GM19025 (cell line): ENCODE data around the gene STK11.
A peak's percentile ranks its signal among the peaks of the same experiment; 100 is the strongest.

Experiments
- ATAC-seq: cut with Tn5 transposase; IDR thresholded peaks from one replicate; pipeline ENCODE4 v1.9.1; 2021; ENCODE audit warnings: mild to moderate bottlenecking, low read depth, moderate library complexity; ENCODE audit not compliant: unreplicated experiment

Gene STK11

DNA sequence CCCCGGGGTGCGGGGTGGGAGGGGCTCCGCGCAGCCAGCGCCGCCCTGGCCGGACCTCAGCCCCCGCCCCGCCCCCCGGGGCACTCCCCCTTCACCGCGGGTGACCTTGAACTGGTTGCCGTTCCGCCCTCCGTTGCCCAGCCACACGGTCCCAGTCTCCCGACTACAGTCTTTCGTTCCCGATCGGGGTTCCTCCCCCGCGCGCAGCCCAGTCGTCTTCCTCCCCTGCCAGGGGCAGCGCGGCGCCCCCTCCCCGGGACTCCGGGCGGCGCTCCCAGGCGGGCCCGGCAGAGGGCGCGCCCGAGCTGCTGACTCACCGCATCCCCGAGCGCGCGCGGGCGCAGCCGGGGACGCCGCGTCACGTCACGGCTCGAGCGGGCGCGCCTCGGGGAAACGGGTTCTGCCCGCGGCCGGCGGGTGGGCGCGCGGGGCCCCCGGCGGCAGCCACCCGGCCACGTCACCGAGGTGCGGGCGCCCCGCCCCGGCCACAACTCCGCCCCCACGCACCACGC lies 43.3 kb downstream of the STK11 start:
- peak; percentile 21 for ATAC-seq

DNA sequence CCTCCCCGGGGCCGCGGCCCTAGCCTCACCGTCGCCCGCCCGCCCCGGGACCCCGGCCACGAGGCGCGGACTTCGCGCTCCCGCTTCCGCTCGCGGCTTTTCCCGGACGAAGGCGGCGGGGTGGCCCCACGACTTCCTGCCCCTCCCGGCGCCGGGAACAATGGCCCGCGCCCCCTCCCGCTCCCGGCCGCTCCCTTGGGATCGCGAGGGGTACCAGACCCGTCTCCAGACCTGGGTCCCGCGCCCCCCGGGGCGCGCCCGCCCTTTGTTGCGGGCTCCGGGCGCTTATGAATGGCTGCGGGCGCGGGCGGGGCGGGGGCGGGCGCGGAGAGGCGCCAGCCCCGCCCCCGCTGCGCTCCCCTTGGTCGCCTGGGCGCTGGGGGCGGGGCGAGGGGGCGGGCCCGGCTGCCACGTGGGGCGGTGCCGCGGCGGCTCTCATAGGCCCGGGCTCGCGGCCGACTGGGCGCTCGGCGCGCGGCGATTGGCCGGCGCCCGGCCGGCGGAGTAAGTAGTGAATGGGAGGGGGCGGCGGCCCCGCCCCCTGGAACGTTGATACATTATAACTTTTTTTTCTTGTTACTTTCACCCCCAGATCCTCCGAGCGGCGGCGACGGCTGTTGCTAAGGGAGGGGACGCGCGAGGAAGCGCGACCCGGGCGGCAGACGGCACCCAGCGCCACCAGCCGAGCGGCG lies 43.9 kb downstream of the STK11 start:
- ATAC-seq, result peak; percentile 50

GRCh38 chr19:1249990-1250436 lies 44.4 kb downstream of the STK11 start:
- ATAC-seq, result no peak

GRCh38 chr19:1250437-1251260 lies 45.1 kb downstream of the STK11 start:
- no peak for ATAC-seq

DNA sequence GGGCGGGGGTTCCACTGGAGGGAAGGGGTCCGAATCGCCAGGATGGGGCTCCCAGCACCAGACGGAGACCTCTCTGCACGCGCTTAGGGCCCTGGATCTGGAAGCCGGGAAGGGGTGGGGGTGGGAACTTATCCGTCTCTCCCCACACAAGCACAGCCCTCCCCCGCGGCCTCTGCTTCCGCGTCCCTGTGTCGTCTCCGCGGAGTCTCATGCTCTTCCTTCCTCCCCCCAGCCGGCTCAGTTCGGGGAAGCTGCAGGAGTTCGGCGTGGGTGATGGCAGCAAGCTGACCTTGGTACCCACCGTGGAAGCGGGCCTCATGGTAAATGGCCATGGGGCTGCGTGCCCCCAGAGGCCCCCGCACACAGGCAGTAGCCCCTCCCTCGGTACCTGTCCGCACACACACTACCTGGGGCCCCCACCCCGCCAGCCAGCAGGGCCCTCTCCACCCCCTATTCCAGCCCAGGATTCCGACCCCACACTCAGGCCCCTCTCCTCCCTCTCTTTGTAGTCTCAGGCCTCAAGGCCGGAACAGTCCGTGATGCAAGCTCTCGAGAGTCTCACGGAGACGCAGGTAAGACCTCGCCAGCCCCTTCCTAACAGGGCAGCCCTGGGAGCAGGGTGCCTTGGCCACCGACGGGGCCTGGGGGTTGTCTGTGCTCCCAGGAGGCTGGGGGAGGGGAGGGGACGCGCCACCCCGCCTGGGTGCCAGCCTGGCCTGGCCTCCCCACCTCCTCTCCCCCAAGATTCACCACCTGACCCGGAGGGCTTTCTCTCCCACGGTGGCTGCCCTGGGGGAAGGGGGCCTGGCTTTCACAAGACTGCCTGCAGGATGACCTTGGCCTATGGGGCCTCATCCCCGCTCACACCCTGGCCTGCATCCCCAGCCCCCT lies 46.0 kb downstream of the STK11 start:
- no peak for ATAC-seq

DNA sequence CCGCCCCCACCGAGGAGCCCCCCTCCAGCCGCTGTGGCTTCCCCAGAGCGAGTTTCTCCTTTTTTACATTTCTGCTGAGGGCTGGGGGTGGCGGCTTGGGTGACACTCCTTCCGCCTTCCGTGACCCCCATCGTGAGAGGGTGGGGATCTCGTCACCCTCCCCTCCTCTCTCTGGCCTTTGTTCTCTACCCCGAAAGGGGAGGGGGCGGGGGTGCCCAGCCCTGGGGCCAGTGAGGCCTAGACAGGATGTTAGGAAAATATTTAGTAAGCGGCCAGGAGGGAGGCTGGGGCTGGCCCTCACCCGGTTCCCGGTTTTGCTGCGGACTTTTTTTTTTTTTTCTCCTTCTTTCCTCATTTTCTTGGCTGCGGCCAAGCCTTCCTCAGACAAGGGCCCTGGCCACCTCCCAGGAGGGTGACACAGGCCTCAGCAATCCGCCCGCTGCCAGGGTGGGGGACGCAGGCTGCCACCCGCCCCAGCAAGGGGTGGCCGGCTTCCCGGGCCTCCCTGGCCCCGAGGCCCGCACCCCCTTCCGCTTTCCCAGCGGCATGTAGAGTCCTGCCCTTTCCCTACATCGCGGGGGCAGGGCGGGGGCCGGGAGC lies 46.7 kb downstream of the STK11 start:
- ATAC-seq, result no peak

DNA sequence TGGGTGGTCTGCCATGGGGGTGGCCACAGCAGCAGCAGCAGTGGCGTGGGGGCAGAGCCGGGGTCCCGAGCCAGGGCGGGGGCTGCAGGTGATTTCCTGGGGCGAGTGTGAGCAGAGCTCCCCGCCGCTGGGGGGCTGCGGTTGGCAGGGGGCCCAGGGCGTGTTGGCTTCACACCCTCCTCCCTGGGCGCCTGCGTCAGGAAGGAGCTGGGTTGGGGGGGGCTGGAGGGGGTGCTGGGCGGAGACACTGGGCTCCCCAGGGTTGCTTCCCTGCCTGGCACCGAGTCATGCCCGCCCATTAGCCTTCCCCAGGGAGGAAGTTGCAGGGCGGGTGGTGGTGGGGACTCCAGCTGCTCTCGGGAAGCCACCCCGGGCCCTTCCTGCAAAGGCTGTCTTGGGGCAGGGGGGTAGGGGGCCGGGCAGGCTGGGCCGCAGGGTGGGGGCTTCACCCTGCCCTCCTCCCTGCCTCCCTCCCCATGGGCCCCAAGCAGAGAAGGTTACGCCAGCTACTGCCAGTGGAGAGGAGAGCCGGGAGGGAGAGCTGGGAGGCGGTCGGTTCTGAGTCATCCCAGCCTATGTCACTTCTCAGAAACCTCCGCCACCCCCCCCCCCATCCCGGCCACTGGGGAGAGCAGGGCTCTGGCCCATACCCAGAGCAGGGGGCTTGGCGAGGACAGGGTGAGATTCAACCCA lies 47.4 kb downstream of the STK11 start:
- no peak for ATAC-seq

DNA sequence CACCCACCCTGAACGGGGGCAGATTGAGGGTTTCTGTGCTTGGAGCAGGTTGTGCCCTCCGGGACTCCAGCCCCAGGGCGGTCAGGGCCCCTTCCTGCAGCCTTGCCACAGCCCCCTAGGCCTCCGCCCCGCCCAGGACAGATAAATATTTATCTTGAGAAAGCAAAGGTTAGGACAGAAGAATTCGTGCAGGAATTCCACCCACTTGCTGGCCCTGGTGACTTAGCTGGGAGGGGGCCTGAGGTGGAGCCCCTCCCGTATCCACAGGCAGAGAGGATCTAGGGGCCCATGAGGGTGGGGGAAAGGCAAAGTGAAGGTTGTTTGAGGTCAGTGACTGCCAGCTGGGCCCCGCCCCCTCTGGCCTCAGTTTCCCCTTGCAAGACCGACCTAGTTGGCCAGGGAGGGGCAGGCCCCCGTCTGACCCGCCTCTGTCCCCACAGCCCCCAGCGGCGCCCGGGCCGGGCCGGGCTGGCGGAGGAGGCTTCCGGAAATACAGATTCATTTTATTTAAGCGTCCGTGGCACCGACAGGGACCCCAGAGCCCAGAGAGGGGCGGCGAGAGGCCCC lies 48.0 kb downstream of the STK11 start:
- ATAC-seq, result no peak

GRCh38 chr19:1254081-1254527 lies 48.5 kb downstream of the STK11 start:
- ATAC-seq, result no peak

DNA sequence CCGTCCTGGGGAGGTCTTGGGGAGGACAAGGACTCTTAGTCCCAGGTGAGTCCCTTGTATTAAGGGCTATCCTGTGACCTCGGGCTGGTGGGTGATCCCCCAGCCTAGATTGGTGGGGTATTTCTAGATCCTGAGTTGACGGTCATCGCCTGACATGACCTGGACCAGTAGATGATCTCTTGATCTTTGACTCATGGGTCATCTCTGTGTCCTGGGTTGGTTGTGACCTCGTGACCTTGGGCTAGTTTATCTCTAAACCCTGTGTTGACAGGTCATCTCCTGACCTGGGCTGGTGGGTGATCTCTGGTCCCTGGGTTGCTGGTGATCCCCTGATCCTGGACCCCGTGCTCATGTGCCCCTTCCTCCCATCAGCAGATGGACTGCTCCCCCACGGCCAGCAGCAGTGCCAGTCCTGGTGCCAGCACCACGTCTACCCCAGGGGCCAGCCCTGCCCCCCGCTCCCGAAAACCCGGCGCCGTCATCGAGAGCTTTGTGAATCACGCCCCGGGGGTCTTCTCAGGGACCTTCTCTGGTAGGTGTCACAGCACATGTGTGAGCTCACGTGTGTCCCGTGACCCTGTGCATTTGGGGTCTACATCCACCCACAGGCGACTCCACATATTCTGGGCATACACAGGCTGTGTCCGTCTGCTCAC lies 49.1 kb downstream of the STK11 start:
- ATAC-seq, result no peak

DNA sequence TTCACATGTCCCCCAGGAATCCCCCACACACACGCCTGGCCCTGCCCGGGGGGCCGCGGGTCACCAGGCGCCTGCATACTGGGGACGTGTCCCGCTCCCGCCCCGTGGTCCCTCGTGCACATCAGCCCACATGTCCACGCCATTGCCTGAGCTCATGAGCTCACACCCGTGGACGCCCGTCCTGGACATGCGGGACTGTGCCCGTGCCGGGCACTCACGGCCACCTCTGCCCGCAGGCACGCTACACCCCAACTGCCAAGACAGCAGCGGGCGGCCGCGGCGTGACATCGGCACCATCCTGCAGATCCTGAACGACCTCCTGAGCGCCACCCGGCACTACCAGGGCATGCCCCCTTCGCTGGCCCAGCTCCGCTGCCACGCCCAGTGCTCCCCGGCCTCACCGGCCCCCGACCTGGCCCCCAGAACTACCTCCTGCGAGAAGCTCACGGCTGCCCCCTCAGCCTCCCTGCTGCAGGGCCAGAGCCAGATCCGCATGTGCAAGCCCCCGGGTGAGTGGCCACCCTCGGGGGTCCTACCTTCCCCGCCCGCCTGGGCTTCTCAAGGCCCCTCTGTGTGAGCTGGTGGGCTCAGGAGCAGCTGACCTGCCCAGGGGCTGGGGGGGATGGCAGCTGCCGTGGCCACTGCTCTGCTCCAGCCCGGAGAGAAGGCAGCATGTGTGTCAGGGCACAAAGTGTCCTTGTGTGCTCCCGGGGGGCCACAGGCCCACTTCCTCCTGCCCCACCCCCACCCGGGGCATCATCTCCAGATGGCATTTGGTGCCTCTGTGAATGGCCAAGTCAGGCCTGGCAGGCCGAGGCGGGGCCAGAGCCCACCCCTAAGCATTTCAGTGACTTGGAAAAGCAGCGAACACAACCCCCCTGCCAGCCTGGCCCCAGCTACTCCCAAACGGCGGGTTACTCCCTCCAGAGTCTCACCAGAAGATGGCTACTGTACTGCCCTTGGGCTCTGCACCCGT lies 49.9 kb downstream of the STK11 start:
- ATAC-seq, result no peak

- ATAC-seq, result no peak
These were observed 51.3 kb downstream of the STK11 start for GRCh38 chr19:1256646-1257474.

DNA sequence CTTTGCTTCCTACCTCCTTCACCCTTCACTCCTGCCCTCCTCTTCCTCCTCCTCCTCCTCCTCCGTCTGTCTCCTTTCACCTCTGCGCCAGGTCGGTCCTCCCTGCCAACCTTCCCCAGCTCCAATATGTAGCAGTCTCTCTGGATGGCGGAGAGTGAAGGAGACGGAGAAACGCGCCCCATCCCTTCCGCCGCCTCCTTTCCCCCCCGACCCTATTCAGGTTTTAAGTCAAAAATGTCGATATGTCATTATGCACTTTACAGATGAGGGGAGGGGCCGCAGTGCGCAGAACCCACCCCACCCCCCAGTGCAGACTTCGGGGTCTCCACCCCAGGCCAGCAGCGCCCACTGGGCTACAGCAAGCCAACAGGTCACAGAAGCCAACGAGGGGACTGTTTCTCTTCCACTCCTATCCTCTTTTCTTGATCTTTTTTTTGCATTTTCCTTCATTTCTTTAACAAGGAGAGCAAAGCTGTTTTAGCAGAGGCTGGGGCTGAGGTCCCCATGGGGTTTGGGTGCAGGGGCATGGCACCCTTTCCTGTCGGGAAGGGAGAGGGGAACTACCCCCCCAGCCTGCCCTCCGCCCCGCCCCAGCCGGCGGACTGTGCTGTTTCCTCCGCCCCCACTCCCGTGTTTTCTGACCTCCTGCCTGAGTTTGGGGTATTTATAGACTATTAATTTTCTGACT lies 52.0 kb downstream of the STK11 start:
- no peak for ATAC-seq

- no peak for ATAC-seq
These were observed 52.5 kb downstream of the STK11 start for GRCh38 chr19:1258163-1258492.

DNA sequence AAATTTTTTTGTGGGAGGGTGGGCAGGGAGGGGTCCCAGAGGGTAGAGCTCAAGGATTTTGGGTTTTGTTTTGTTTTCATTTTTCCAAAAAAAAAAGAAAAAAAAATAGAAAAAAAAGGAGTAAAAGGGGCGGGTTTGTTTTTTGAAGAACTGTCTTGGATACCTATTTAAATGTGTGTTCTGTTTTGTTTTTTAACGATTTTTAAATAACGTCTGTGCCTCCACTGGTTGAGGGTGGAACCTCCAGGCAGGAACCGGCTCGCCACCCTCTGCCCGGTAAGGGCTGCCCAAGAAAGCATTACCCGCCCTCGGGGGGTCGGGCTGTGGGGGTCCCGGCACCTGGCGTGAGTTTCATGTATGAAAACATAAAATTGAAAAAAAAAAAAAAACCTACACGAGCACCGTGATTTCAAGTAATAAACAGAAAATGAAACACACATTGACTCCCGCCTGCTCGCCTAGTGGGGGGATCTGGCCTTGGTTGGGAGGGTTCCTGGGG lies 53.2 kb downstream of the STK11 start:
- no peak for ATAC-seq

DNA sequence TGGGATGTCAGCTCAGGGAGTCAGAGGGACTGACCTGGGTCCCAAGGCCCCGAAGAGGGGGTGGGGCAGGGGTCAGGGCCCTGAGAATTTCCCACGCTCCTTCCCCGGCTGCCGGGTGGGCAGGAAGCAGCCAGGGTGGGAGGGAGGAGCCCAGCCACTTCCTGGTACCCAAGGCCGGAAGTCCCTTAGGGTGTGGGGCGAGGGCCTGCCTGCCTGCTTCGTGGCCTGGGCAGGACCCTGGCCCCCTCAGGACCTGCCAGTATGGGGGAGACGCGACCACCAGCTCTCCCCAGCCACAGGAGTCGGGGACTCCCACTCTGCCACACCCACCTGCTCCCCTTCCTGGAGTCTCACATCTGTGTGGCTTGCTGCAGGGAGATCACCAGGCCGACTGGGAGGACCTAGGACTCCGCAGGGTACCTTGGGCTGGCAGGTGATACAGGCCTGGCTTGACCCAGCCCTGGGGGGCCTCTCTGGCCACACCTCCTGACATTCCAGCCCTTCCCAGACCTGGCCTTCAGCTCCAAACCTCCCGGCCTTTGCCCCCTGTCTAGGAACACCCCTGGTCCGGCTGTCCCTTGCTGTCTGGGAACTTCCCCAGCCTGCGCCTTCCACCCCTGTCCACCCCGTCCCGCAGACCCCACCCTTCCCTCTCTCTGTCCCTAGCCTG lies 53.8 kb downstream of the STK11 start:
- ATAC-seq, result peak; percentile 29
